Posterior cingulate gyrus (tissue), 11 donors: Measurements from ENCODE around the gene ERICH6B.
"Not testable (repeated sequence)": the region's sequence is repeated elsewhere in the genome, so short reads cannot be mapped to it uniquely, and the experiment has no call there.

Experiments
- DNase-seq, 10 donors: peaks; one replicate each; pipeline versions ENCODE4 v3.0.0 to v3.0.0-alpha.2; 2020 to 2021; ENCODE audit warnings: mixed read lengths in 3 of 10
- intact Hi-C: fragments of 100-400 bp; cut with DNase I; formaldehyde crosslinking; loops from one replicate; pipeline ENCODE4 v1.15.1; 2023

Gene ERICH6B

DNA sequence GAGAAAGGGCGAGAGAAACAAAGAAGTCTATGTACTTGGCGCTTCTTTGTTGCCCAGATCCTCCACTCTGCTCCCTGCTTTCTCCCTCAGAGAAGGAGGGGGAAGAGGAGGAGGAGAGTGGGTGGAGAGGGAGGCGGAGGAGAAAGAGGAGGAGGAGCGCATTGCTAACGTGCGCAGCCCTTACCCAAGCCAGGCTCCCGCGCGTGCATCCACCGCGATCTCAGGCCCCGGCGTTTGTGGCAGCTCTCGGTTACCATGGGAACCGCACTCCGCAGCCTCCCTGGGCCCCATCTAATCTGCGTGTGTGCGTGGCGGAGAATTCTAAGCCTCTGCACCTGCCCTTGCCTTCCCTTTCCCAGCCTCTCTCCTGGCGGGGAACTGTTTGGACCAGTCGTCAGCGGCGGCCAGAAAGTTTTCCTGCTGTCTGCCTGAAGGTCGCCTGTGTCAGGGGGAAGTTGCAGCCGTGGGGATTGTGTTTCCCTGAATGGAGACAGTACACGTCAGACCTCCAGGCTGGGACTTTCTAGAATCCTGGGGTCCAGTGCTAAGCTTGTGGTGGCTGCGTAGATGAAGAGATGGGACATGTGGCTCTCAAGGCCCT, at the start of gene ERICH6B:
Gene ERICH6B, minus strand, starts transcription at position 239 of the 601 bp plus-strand sequence. CDS start 18,734 bp downstream, outside the sequence.
- intact Hi-C loops, result no loop called here
- peak; percentile 33 to 96 (median 66) for DNase-seq

- intact Hi-C loops, DNase-seq: not testable (repeated sequence)
These were observed 47.4 kb upstream of the ERICH6B start for GRCh38 chr13:45662903-45663302.

- intact Hi-C loops, result no loop called here
- DNase-seq, result peak in 1 of 10 donors; percentile 38
These were observed 46.6 kb upstream of the ERICH6B start for GRCh38 chr13:45662162-45662561.

DNA sequence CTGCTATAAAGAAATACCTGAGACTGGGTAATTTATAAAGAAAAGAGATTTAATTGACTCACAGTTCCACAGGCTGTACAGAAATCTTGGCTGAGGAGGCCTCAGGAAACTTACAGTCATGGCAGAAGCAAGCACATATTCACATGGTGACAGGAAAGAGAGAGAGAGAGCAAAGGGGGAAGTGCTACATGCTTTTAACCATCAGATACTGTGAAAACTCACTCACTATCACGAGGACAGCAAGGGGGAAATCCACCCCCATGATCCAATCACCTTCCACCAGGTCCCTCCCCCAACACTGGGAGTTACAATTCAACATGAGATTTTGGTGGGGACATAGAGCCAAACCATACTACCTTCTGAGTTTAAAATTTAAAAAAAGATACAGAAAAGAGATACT, 44.9 kb upstream of the ERICH6B start:
- intact Hi-C loops, DNase-seq: not testable (repeated sequence)

DNA sequence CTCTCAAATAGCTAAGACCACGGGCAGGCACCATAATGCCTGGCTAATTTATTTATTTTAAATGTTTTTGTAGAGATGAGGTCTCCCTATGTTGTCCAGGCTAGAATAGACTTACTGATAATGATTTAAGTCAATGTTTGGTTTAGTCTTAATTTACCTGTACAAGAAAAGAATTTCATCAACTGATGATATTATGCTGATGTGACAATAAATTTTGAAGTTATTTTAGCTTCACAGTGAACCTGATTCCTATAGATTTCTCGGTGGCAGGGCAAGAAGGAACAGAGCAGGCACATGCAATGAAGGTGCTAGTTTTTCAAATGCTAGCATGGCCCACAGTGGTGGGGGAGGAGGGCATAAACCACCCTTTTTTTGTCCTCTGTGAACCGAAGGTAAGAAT, 44.0 kb upstream of the ERICH6B start:
- no peak for DNase-seq
- intact Hi-C loops, result no loop called here

DNA sequence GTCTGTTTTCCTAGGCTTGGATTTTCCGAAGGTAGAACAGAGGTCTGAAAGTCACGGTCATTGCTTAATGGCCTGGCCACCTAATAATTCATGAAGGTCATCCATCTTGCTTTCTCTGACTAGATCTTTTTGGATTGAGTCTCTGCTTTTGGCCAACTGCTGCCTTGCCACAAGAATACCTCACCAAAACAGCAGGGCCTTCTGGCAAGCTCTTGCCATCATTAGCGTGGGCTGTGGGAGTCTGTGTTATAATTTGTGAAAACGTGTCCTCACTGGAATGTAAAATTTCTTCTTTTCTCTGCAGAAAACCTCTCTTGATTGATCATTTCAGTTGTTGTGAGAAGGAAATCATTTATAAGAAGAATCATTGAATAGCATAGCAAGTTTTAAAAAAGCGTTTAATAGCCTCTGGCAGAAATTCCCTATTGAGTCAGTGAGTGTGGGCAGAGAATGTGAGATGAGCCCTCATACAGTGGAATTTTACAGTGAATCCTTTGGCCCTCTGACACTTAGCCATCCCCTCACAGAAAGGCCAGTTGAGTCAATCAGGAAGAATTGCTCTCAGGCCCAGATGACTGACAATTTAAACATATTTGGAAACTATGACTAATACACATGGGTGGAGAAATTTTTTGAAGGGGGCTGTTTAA, 43.2 kb upstream of the ERICH6B start:
- intact Hi-C loops, result no loop called here
- DNase-seq, result no peak

DNA sequence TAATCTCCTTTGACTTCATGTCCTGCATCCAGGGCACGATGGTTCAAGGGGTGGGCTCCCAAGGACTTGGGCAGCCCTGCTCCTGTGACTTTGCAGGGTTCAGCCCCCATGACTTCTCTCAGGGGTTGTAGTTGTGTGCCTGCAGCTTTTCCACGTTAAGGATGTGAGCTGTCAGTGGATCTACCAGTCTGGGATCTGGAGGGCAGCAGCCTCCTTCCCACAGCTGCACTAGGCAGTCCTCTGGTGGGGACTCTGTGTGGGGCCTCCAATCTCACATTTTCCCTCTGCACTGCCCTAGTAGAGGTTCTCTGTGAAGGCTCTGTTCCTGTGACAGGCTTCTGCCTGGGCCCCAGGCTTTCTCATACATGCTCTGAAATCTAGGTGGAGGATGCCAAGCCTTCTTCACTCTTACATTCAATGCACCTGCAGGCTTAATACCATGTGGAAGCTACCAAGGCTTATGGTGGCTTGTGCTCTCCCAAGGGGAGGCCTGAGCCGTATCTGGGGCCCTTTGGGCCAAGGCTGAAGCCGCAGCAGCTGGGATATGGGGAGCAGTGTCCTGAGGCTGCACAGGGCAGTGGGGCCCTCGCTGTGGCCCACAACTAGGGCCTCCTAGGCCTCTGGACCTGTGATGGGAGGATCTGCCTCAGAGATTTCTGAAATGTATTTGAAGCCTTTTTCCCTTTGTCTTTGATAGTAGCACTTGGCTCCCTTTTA, 39.3 kb upstream of the ERICH6B start:
- intact Hi-C loops, result no loop called here
- DNase-seq, result peak in 1 of 10 donors; percentile 21

DNA sequence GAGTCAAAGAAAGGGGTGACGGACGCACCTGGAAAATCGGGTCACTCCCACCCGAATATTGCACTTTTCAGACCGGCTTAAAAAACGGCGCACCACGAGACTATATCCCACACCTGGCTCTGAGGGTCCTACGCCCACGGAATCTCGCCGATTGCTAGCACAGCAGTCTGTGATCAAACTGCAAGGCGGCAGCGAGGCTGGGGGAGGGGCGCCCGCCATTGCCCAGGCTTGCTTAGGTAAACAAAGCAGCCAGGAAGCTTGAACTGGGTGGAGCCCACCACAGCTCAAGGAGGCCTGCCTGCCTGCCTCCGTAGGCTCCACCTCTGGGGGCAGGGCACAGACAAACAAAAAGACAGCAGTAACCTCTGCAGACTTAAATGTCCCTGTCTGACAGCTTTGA, 29.7 kb upstream of the ERICH6B start:
- DNase-seq, intact Hi-C loops: not testable (repeated sequence)

- DNase-seq, intact Hi-C loops: not testable (repeated sequence)
These were observed 26.6 kb upstream of the ERICH6B start for GRCh38 chr13:45642159-45642558.

DNA sequence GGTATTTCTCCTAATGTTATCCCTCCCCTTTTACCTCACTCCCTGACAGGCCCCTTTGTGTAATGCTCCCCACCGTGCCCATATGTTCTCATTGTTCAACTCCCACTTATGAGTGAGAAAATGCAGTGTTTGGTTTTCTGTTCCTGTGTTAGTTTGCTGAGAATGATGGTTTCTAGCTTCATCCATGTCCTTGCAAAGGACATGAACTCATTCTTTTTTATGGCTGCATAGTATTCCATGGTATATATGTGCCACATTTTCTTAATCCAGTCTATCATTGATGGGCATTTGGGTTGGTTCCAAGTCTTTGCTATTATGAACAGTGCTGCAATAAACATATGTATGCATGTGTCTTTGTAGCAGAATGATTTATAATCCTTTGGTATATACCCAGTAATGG, 19.8 kb upstream of the ERICH6B start:
- intact Hi-C loops, DNase-seq: not testable (repeated sequence)

DNA sequence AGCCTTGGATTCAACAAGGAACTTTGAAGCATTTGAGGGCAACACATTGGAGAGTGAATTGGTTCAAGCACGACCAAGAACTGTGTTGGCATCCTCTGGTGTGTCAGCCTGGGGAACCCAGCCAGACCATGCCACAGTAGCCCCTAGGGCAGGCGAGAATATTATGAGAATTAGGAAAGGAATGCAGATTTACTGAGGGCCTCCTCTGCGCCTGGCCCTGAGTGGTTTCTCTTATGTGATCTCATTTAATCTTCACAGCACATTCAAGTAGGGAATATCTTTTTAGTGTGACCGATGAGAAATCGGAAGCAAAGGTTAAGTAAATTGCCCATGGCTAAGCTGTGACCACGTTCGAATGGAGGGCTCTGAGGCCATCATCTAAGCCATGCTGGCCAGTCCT, 15.3 kb upstream of the ERICH6B start:
- DNase-seq, result no peak
- intact Hi-C loops, result no loop called here

DNA sequence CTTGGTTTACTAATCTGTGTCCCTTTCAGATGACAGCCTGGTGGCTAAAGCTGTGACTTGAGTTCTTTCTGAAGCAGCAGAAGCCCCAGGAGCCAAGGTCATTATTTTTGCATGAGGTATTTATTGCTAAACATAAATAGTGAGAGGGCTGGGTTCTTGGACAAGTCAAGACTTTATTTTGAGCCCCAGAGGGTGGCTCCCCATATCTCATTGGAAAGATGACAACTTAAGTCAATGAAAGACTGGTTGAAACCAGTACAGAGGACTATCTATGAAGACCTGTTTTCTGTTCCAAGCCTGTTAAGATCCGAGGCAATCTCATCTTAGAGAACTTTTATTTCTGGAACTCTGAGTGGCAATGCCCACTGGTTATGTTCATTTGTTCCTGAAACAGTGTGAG, 14.4 kb upstream of the ERICH6B start:
- intact Hi-C loops, result no loop called here
- no peak for DNase-seq

DNA sequence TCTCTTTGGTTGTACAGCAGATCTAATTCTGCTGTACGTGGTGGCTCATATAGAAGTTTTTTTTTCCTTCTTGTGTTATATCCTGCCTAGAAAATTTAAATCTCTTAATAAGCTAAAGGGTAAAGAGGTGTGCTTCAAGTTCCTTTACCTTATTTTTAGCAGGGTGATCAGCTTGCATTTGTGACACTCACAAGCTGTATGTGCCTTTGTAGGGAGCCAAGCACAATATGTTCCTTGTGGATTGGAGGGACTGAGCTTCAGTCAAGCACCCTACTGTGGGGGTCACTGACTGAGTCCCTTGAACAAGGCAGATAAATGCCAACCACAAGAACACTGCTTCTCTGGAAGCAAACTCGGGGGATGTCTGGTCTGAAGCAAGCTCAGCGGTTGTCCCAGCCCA, 12.6 kb upstream of the ERICH6B start:
- intact Hi-C loops, result no loop called here
- no peak for DNase-seq

- intact Hi-C loops, result no loop called here
- no peak for DNase-seq
These were observed 12.1 kb upstream of the ERICH6B start for GRCh38 chr13:45627656-45628055.

- DNase-seq, result no peak
- intact Hi-C loops, result no loop called here
These were observed 11.3 kb upstream of the ERICH6B start for GRCh38 chr13:45626731-45627374.

- no peak for DNase-seq
- intact Hi-C loops, result no loop called here
These were observed 8.1 kb upstream of the ERICH6B start for GRCh38 chr13:45623516-45624090.

DNA sequence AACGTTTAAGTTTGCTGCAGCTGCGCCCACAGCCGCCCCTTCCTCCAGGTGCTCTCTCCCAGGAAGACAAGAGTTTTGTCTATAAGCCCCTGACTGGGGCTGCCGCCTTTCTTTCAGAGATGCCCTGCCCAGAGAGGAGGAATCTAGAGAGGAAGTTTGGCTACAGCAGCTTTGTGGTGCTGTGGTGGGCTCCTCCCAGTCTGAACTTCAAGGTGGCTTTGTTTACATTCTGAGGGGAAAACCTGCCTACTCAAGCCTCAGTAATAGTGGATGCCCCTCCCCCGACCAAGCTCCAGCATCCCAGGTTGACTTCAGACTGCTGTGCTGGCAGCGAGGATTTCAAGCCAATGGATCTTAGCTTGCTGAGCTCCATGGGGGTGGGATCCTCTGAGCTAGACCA, 6.4 kb upstream of the ERICH6B start:
- DNase-seq, result no peak
- intact Hi-C loops, result no loop called here

- no peak for DNase-seq
- intact Hi-C loops, result no loop called here
These were observed 7.6 kb downstream of the ERICH6B start for GRCh38 chr13:45607931-45608330.

DNA sequence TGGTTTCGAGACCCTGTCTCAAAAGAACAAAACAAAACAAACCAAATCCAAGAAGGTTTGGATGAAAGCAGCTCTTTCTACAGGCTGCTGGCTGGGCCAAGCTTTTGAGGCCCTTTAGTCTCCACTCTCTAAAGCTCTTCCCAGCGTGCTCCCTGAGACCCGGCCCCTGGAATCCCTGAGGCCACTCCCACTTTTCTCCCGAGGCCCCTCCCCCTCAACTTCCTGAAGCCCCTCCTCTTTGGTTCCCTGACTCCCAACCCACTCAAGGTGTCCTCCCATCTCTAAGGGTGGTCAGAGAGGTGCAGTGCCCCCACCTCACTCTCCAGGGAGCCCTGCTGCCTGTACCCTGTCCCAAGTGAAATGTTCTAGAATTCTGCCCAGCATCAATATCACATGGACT, 10.6 kb downstream of the ERICH6B start:
- intact Hi-C loops, result no loop called here
- DNase-seq, result no peak

DNA sequence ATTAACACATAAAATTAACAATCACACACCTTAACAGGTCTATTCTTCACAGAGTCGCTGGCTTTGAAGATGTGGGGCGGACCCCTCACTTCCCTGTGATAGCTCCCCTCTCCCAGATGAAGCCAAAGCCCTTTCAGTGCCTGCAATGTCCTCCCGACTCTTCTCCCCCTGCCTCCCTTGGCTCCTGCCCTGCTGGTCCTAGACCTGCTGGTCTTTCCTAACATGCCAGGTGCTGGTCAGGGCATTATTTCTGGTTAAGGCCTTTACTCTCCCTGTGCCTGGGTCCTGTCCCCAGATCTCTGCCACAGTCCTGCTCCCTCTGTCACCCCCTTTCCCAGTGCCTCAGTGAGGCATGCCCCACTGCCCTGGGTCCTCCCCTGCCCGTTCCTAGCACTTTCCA, 12.2 kb downstream of the ERICH6B start:
- intact Hi-C loops, result no loop called here
- DNase-seq, result no peak
